SJSA1 (cell line): ENCODE results near the gene CASP7. TPM values are rescaled to one million over a fixed set of nuclear protein-coding genes. Genes with fewer than 3 reads are reported as not detected.

Source experiments
- DNase-seq, 2 experiments: peaks; one replicate each; pipeline ENCODE4 v3.0.0-alpha.2; 2015 to 2020; ENCODE audit warnings: low spot score in 2 of 2, low read depth in 1 of 2
- H3K27ac ChIP-seq: fragments of 250-450 bp; sonication (Bioruptor Pico); 2 replicates; pipeline ENCODE4 v1.5.1; 2020; ENCODE audit warnings: mild to moderate bottlenecking, moderate library complexity
- H3K27me3 ChIP-seq: fragments of 250-450 bp; sonication (Bioruptor Pico); replicated peaks from 2 replicates; pipeline ENCODE4 v1.5.1; 2020; ENCODE audit warnings: mild to moderate bottlenecking, moderate library complexity
- H3K36me3 ChIP-seq: fragments of 250-450 bp; sonication (Bioruptor Pico); 2 replicates; pipeline ENCODE4 v1.5.1; 2020; ENCODE audit warnings: mild to moderate bottlenecking
- H3K4me1 ChIP-seq: fragments of 250-450 bp; sonication (Bioruptor Pico); replicated peaks from 2 replicates; pipeline ENCODE4 v1.6.1; 2021; ENCODE audit warnings: mild to moderate bottlenecking
- H3K4me3 ChIP-seq: fragments of 250-450 bp; sonication (Bioruptor Pico); 2 replicates; pipeline ENCODE4 v1.5.1; 2020; ENCODE audit warnings: mild to moderate bottlenecking
- H3K9me3 ChIP-seq: fragments of 250-450 bp; sonication (Bioruptor Pico); replicated peaks from 2 replicates; pipeline ENCODE4 v1.5.1; 2020; ENCODE audit warnings: mild to moderate bottlenecking
- total RNA-seq: library from RNA; depleted of rRNA; stranded (reverse); fragments of >200 nt; shearing (Covaris generic); gene quantifications from 2 replicates; pipeline ENCODE4 v1.2.3, GENCODE V29; 2014

The CASP7 gene
- total RNA-seq, 1 experiment from 2014 or later: 78.5 TPM

- H3K4me1 ChIP-seq: peaks cover 20% of the 10 kb centered on the region
- no peaks in the 10 kb centered on the region for H3K27me3 ChIP-seq
- H3K27ac ChIP-seq: peak overlapping the region; percentile 23; the same call in 1 of the 2 replicates
- no peaks in the 10 kb centered on the region for H3K9me3 ChIP-seq
- no peak overlapping the region for H3K4me3 ChIP-seq
- DNase-seq: peak; percentile 56 to 76
- H3K36me3 ChIP-seq: peaks cover 23% of the 10 kb centered on the region
Observed at GRCh38 chr10:113709221-113709838, 29.6 kb downstream of the CASP7 start.

- Histone ChIP-seq H3K4me1 (peaks cover 20% of the 10 kb centered on the region), H3K27me3 (no peaks in the 10 kb centered on the region), H3K9me3 (no peaks in the 10 kb centered on the region), H3K4me3 (no peak overlapping the region), H3K36me3 (peaks cover 21% of the 10 kb centered on the region), H3K27ac (no peak overlapping the region)
- no peak for DNase-seq
Observed at GRCh38 chr10:113711142-113711541, 31.4 kb downstream of the CASP7 start.

- no peak for DNase-seq
- Histone ChIP-seq H3K27ac (no peak overlapping the region), H3K9me3 (no peaks in the 10 kb centered on the region), H3K4me3 (no peak overlapping the region), H3K36me3 (peaks cover 24% of the 10 kb centered on the region), H3K27me3 (no peaks in the 10 kb centered on the region), H3K4me1 (peaks cover 20% of the 10 kb centered on the region)
Observed at GRCh38 chr10:113712024-113712423, 32.3 kb downstream of the CASP7 start.

- peaks cover 20% of the 10 kb centered on the region for H3K4me1 ChIP-seq
- DNase-seq: no peak
- no peak overlapping the region for H3K27ac ChIP-seq
- no peaks in the 10 kb centered on the region for H3K9me3 ChIP-seq
- H3K4me3 ChIP-seq: no peak overlapping the region
- peaks cover 26% of the 10 kb centered on the region for H3K36me3 ChIP-seq
- no peaks in the 10 kb centered on the region for H3K27me3 ChIP-seq
Observed at GRCh38 chr10:113712755-113713639, 33.3 kb downstream of the CASP7 start.

- no peaks in the 10 kb centered on the region for H3K27me3 ChIP-seq
- peaks cover 23% of the 10 kb centered on the region for H3K36me3 ChIP-seq
- no peak overlapping the region for H3K4me3 ChIP-seq
- H3K9me3 ChIP-seq: no peaks in the 10 kb centered on the region
- H3K4me1 ChIP-seq: peaks cover 17% of the 10 kb centered on the region
- no peak overlapping the region for H3K27ac ChIP-seq
- no peak for DNase-seq
Observed at GRCh38 chr10:113713640-113713982, 33.9 kb downstream of the CASP7 start.

- Histone ChIP-seq H3K4me1 (no peaks in the 10 kb centered on the region), H3K4me3 (no peak overlapping the region), H3K27ac (no peak overlapping the region), H3K36me3 (peaks cover 27% of the 10 kb centered on the region), H3K9me3 (no peaks in the 10 kb centered on the region), H3K27me3 (no peaks in the 10 kb centered on the region)
- no peak for DNase-seq
Observed at GRCh38 chr10:113716109-113716910, 36.6 kb downstream of the CASP7 start.

GRCh38 chr10:113718969-113719822 is 39.5 kb downstream of the CASP7 start:
- Histone ChIP-seq H3K36me3 (peaks cover 34% of the 10 kb centered on the region), H3K27ac (no peak overlapping the region), H3K4me1 (no peaks in the 10 kb centered on the region), H3K27me3 (no peaks in the 10 kb centered on the region), H3K4me3 (no peak overlapping the region), H3K9me3 (no peaks in the 10 kb centered on the region)
- no peak for DNase-seq

GRCh38 chr10:113720386-113720785 is 40.7 kb downstream of the CASP7 start:
- no peak for DNase-seq
- Histone ChIP-seq H3K27me3 (no peaks in the 10 kb centered on the region), H3K4me3 (no peak overlapping the region), H3K9me3 (no peaks in the 10 kb centered on the region), H3K27ac (no peak overlapping the region), H3K36me3 (peaks cover 44% of the 10 kb centered on the region), H3K4me1 (no peaks in the 10 kb centered on the region)

- peaks cover 11% of the 10 kb centered on the region for H3K4me1 ChIP-seq
- H3K9me3 ChIP-seq: no peaks in the 10 kb centered on the region
- H3K27me3 ChIP-seq: no peaks in the 10 kb centered on the region
- H3K36me3 ChIP-seq: peaks cover 28% of the 10 kb centered on the region
- DNase-seq: no peak
- H3K4me3 ChIP-seq: no peak overlapping the region
- H3K27ac ChIP-seq: no peak overlapping the region
Observed at GRCh38 chr10:113732160-113732881, 52.6 kb downstream of the CASP7 start.

- no peak overlapping the region for H3K4me3 ChIP-seq
- no peak for DNase-seq
Observed at GRCh38 chr10:113732966-113733365, 53.3 kb downstream of the CASP7 start.

GRCh38 chr10:113733635-113734034 is 53.9 kb downstream of the CASP7 start:
- Histone ChIP-seq H3K4me3 (no peak overlapping the region), H3K27me3 (no peaks in the 10 kb centered on the region), H3K4me1 (peaks cover 11% of the 10 kb centered on the region), H3K27ac (no peak overlapping the region), H3K9me3 (no peaks in the 10 kb centered on the region), H3K36me3 (peaks cover 23% of the 10 kb centered on the region)
- DNase-seq: no peak

More at GRCh38 chr10:113732966-113733365, 53.3 kb downstream of the CASP7 start:
- no peak overlapping the region for H3K27ac ChIP-seq
- no peaks in the 10 kb centered on the region for H3K27me3 ChIP-seq
- H3K9me3 ChIP-seq: no peaks in the 10 kb centered on the region
- peaks cover 11% of the 10 kb centered on the region for H3K4me1 ChIP-seq
- H3K36me3 ChIP-seq: peaks cover 26% of the 10 kb centered on the region

GRCh38 chr10:113735913-113736312 is 56.2 kb downstream of the CASP7 start:
- H3K27ac ChIP-seq: no peak overlapping the region
- peaks cover 11% of the 10 kb centered on the region for H3K4me1 ChIP-seq
- H3K27me3 ChIP-seq: no peaks in the 10 kb centered on the region
- no peaks in the 10 kb centered on the region for H3K9me3 ChIP-seq
- H3K4me3 ChIP-seq: no peak overlapping the region
- DNase-seq: peak in 1 of 2 experiments; percentile 14
- H3K36me3 ChIP-seq: peaks cover under 1% of the 10 kb centered on the region; the same call in 1 of the 2 replicates
